Transverse colon (tissue), 4 donors: ENCODE measurements around the gene KRT72.

Experiments
- POLR2A ChIP-seq: fragments of 450-650 bp; IDR thresholded peaks from one replicate; pipeline ENCODE4 v1.6.1; 2016; ENCODE audit warnings: antibody characterized with exemption, mild to moderate bottlenecking, moderate library complexity
- POLR2AphosphoS5 ChIP-seq, 3 donors: sonication (generic); formaldehyde crosslinking; IDR thresholded peaks; one replicate each; pipeline ENCODE4 v1.6.1; 2016; ENCODE audit warnings: antibody characterized with exemption in 3 of 3
- TF ChIP-seq, protein P1 (sequence below), 5 experiments: fragments of 200-600 bp in 3 of 5; fragments of 450-650 bp in 2 of 5; sonication (generic) in 3 of 5; IDR thresholded peaks; 1 replicate in 2 of 5; 2 replicates in 3 of 5; pipeline ENCODE4 v1.5.1; 2016 to 2017; ENCODE audit warnings: antibody characterized with exemption in 5 of 5, inconsistent platforms in 3 of 5, mild to moderate bottlenecking in 2 of 5, moderate library complexity in 1 of 5

DNA sequence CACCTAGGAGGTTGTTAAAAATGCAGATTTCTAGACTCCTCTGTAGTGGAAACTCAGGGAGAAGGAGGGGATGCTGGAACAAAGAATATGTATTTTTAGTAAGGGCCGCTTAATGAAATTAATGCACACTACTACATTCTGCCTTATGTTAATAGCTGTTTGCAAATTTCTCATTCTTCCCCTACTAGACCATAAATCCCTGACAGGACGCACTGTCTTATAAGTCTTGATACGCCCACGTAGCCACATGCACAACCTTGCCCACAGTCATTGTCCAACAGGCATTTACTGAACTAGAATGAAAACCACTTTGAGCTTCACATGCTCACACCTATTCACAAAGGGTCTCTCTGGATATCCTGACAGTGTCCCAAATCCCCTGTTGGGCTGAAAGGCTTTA is 40.2 kb upstream of the KRT72 start:
- TF ChIP-seq POLR2A (no peak), POLR2AphosphoS5 (IDR thresholded peaks at IDR 0.05) (no peak)
- TF ChIP-seq, protein P1, sequence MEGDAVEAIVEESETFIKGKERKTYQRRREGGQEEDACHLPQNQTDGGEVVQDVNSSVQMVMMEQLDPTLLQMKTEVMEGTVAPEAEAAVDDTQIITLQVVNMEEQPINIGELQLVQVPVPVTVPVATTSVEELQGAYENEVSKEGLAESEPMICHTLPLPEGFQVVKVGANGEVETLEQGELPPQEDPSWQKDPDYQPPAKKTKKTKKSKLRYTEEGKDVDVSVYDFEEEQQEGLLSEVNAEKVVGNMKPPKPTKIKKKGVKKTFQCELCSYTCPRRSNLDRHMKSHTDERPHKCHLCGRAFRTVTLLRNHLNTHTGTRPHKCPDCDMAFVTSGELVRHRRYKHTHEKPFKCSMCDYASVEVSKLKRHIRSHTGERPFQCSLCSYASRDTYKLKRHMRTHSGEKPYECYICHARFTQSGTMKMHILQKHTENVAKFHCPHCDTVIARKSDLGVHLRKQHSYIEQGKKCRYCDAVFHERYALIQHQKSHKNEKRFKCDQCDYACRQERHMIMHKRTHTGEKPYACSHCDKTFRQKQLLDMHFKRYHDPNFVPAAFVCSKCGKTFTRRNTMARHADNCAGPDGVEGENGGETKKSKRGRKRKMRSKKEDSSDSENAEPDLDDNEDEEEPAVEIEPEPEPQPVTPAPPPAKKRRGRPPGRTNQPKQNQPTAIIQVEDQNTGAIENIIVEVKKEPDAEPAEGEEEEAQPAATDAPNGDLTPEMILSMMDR (IDR thresholded peaks at IDR 0.05) = no peak
